MM.1S (cell line): ENCODE results near the gene RBBP9.

Experiments used
- DNase-seq: peaks from one replicate; pipeline ENCODE4 v3.0.0-alpha.2; 2015
- H2AFZ ChIP-seq: fragments of 300-600 bp; sonication (generic); 2 replicates; pipeline ENCODE4 v1.6.0; 2016; ENCODE audit warnings: antibody characterized with exemption, low read length
- H3F3A ChIP-seq: fragments of 300-600 bp; sonication (generic); 2 replicates; pipeline ENCODE4 v1.6.1; 2016; ENCODE audit warnings: mild to moderate bottlenecking, antibody characterized with exemption, low read length, moderate library complexity, mixed read lengths; ENCODE audit not compliant: insufficient read depth
- H3K27ac ChIP-seq: fragments of 300-600 bp; sonication (generic); 2 replicates; pipeline ENCODE4 v1.5.1; 2016; ENCODE audit warnings: mild to moderate bottlenecking, low read length
- H3K27me3 ChIP-seq: fragments of 300-600 bp; sonication (generic); replicated peaks from 2 replicates; pipeline ENCODE4 v1.6.0; 2016; ENCODE audit warnings: low read length; ENCODE audit not compliant: insufficient read depth
- H3K36me3 ChIP-seq: fragments of 300-600 bp; sonication (generic); replicated peaks from 2 replicates; pipeline ENCODE4 v1.6.1; 2016; ENCODE audit warnings: mild to moderate bottlenecking, low read length, mixed read lengths; ENCODE audit not compliant: insufficient read depth
- H3K4me1 ChIP-seq: fragments of 300-600 bp; sonication (generic); 2 replicates; pipeline ENCODE4 v1.6.1; 2016; ENCODE audit warnings: low read length, mixed read lengths
- H3K4me2 ChIP-seq: fragments of 300-600 bp; sonication (generic); 2 replicates; pipeline ENCODE4 v1.6.0; 2016; ENCODE audit warnings: low read depth, low read length
- H3K4me3 ChIP-seq: fragments of 300-600 bp; sonication (generic); 2 replicates; pipeline ENCODE4 v1.5.1; 2016; ENCODE audit warnings: low read length, mixed read lengths
- H3K79me2 ChIP-seq: fragments of 300-600 bp; sonication (generic); 2 replicates; pipeline ENCODE4 v1.6.1; 2016; ENCODE audit warnings: mixed run types, low read length, mixed read lengths
- H3K9ac ChIP-seq: fragments of 300-600 bp; sonication (generic); 2 replicates; pipeline ENCODE4 v1.6.1; 2016; ENCODE audit warnings: low read length, mixed read lengths
- H3K9me2 ChIP-seq: fragments of 300-600 bp; sonication (generic); replicated peaks from 2 replicates; pipeline ENCODE4 v1.6.1; 2016; ENCODE audit warnings: mild to moderate bottlenecking, low read length, mixed read lengths; ENCODE audit not compliant: insufficient read depth
- H3K9me3 ChIP-seq: fragments of 300-600 bp; sonication (generic); replicated peaks from 2 replicates; pipeline ENCODE4 v1.6.1; 2016; ENCODE audit warnings: mild to moderate bottlenecking, low read length, mixed read lengths; ENCODE audit not compliant: insufficient read depth
- H4K20me1 ChIP-seq: fragments of 300-600 bp; sonication (generic); 2 replicates; pipeline ENCODE4 v1.6.1; 2016; ENCODE audit warnings: mild to moderate bottlenecking, low read length, moderate library complexity, mixed read lengths; ENCODE audit not compliant: insufficient read depth
- CTCF ChIP-seq: fragments of 300-600 bp; sonication (generic); IDR thresholded peaks from 2 replicates; pipeline ENCODE4 v1.5.1; 2016; ENCODE audit warnings: antibody characterized with exemption, low read length, mixed read lengths
- EZH2 ChIP-seq: fragments of 300-600 bp; sonication (generic); optimal IDR thresholded peaks from 2 replicates; pipeline ENCODE3; 2017; ENCODE audit warnings: low read depth, mild to moderate bottlenecking, antibody characterized with exemption, low read length, mixed read lengths
- EZH2phosphoT487 ChIP-seq: fragments of 300-600 bp; sonication (generic); IDR thresholded peaks from 2 replicates; pipeline ENCODE4 v1.6.1; 2018; ENCODE audit warnings: antibody characterized with exemption, low read length

Gene RBBP9

DNA sequence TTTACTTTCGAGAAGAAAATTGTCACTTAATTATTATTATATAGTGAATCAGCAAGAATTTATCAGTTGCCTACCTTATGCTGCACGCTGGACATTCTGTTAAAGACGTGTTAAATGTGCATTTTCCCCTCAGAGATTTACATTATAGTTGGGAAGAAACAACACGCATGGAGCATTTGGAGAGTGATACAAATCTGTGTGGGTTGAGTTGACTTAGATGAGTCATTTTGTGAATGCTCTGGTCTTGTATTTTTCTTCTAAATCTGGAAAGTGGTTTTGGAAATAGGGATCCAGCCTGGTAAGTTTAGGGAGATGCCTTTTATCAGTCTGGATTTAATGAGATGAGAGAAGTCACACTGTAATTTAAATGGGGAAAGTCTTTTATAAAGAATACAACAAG lies 46.2 kb upstream of the RBBP9 start:
- Histone ChIP-seq H3K27me3 (no peaks in the 10 kb centered on the region), H4K20me1 (no peaks in the 10 kb centered on the region), H3F3A (no peaks in the 10 kb centered on the region), H3K36me3 (no peaks in the 10 kb centered on the region; the same call in 1 of the 2 replicates), H3K27ac (no peak overlapping the region), H3K4me1 (no peaks in the 10 kb centered on the region), H3K9ac (no peak overlapping the region), H3K79me2 (no peaks in the 10 kb centered on the region), H3K9me2 (no peaks in the 10 kb centered on the region), H3K4me2 (no peak overlapping the region), H3K4me3 (no peak overlapping the region), H3K9me3 (no peaks in the 10 kb centered on the region), H2AFZ (no peak overlapping the region)
- DNase-seq = no peak
- TF ChIP-seq EZH2 (no peak), CTCF (no peak), EZH2phosphoT487 (no peak)

GRCh38 chr20:18541741-18542140 lies 44.7 kb upstream of the RBBP9 start:
- Histone ChIP-seq H3K79me2 (no peaks in the 10 kb centered on the region), H3K4me3 (no peak overlapping the region), H3K4me1 (no peaks in the 10 kb centered on the region), H3K4me2 (no peak overlapping the region), H2AFZ (no peak overlapping the region), H3K9ac (no peak overlapping the region), H3K27ac (no peak overlapping the region), H3K9me2 (no peaks in the 10 kb centered on the region), H4K20me1 (no peaks in the 10 kb centered on the region), H3K36me3 (no peaks in the 10 kb centered on the region; the same call in 1 of the 2 replicates), H3F3A (no peaks in the 10 kb centered on the region), H3K9me3 (no peaks in the 10 kb centered on the region), H3K27me3 (no peaks in the 10 kb centered on the region)
- no peak for DNase-seq
- no peak for TF ChIP-seq CTCF
- TF ChIP-seq EZH2 = no peak
- TF ChIP-seq EZH2phosphoT487 = no peak

- H3K4me2 ChIP-seq = no peak overlapping the region
- no peaks in the 10 kb centered on the region for H3K9me3 ChIP-seq
- no peaks in the 10 kb centered on the region for H3K79me2 ChIP-seq
- no peaks in the 10 kb centered on the region for H3K27me3 ChIP-seq
- no peaks in the 10 kb centered on the region for H3K9me2 ChIP-seq
- peaks cover 11% of the 10 kb centered on the region for H3K36me3 ChIP-seq
- no peak overlapping the region for H2AFZ ChIP-seq
- no peak for DNase-seq
- no peak overlapping the region for H3K27ac ChIP-seq
- no peak overlapping the region for H3K4me3 ChIP-seq
- H3K4me1 ChIP-seq = no peaks in the 10 kb centered on the region
- H3F3A ChIP-seq = no peaks in the 10 kb centered on the region
- no peaks in the 10 kb centered on the region for H4K20me1 ChIP-seq
- TF ChIP-seq EZH2 (no peak), CTCF (no peak), EZH2phosphoT487 (no peak)
- no peak overlapping the region for H3K9ac ChIP-seq
Measured at GRCh38 chr20:18537651-18538050, 40.6 kb upstream of the RBBP9 start.
